ENCODE results near the gene GSKIP.

DNA sequence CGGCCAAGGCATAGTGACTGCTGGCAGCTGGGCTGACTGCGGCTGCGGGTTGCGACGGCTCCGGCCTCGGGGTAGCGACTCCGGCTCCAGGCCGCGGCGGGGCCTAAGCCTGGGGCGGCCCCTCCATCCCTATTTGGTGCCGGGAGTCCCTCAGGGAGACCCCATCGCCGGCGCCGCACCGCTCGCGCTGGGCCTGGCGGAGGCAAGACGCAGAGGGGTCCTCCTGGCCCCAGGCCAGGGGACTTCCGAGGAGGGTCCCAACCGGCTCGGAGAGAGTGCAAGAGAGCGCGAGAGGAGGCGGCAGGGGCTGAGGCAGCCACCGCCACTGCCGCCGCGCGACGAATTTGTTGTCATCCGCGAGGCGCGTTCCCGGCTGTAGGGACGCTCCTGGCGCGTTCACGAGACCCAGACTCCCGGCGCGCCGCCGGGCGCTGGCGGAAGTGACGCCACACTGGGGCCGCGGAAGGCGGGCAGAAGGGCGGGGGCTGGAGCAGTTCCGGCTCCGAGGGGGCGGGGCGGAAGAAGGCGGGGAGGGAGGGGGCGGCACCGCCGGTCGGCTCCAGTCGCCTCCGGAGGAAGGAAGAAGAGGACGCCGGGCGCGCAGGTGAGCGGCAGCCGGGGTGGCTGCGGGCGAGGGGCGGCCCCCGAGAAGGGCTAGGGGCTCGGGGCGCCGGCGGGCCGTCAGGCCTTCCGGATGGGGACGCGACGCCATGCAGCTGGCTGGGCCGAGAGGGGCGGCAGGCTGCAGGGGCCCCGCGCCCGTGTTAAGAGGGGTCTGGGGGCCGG is at the start of gene GSKIP, which contains the start of gene ATG2B:
- TF ChIP-seq CTCF (IDR thresholded peaks at IDR 0.05; ENCODE audit: poor library complexity) (no peak), EZH2 (IDR thresholded peaks at IDR 0.05; ENCODE audit: borderline replicate concordance) (no peak)
